ENCODE data around the gene INSL6. TPM values are rescaled to one million over a fixed set of nuclear protein-coding genes. Genes with fewer than 3 reads are reported as not detected.
A peak's percentile ranks its signal among the peaks of the same experiment; 100 is the strongest.

The INSL6 gene
- total RNA-seq: not detected in 2 replicates
- total RNA-seq (2013): not detected
- polyA plus RNA-seq: not detected in 2 replicates
- polyA minus RNA-seq: not detected in 2 replicates

- Mint-ChIP-seq H3K4me1 (peaks cover 2% of the 10 kb centered on the region), H3K27me3 (no peaks in the 10 kb centered on the region), H3K27ac (no peak within 1 kb of the TSS), H3K4me3 (no peak within 1 kb of the TSS), H3K9me3 (ENCODE audit: insufficient read depth) (no peaks in the 10 kb centered on the region)
- no peak within 1 kb of the TSS for H3K4me2 ChIP-seq (replicated peaks; ENCODE audit: low read depth, low read length, poor library complexity, severe bottlenecking)
- TF ChIP-seq EZH2 (IDR thresholded peaks at IDR 0.05; ENCODE audit: borderline replicate concordance, insufficient read depth, low read depth, low read length, poor library complexity, severe bottlenecking) (no peak), CTCF (IDR thresholded peaks at IDR 0.05) (no peak)
- DNase-seq: peak; percentile 6
- WGBS (ENCODE audit: insufficient coverage): 95% methylated on average over 44 of the region's 44 CpGs
- H3K36me3 ChIP-seq (replicated peaks in 1 of 2; ENCODE audit: control extremely low read depth in 1 of 2, control insufficient read depth in 1 of 2, extremely low read depth in 1 of 2, insufficient read depth in 2 of 2, low read length in 1 of 2): no peaks in the 10 kb centered on the region
- H3K27ac ChIP-seq (ENCODE audit: low read length in 2 of 2): no peak within 1 kb of the TSS
- no peak within 1 kb of the TSS for H3K4me3 ChIP-seq (ENCODE audit: control extremely low read depth in 1 of 5, extremely low read depth in 1 of 5, insufficient read depth in 1 of 5, low read depth in 2 of 5, low read length in 4 of 5)
- H3K9me3 ChIP-seq (ENCODE audit: control extremely low read depth in 1 of 3, control insufficient read depth in 2 of 3, insufficient read depth in 1 of 3, low read length in 2 of 3): peaks cover 0 to 2% (median 1%) of the 10 kb centered on the region in 3 donors
- no peaks in the 10 kb centered on the region for H3K27me3 ChIP-seq (replicated peaks in 1 of 4; ENCODE audit: control extremely low read depth in 1 of 4, control insufficient read depth in 3 of 4, insufficient read depth in 4 of 4, low read length in 3 of 4)
- H3K79me2 ChIP-seq (ENCODE audit: control insufficient read depth, insufficient read depth, low read length): no peaks in the 10 kb centered on the region
- peak within 1 kb of the TSS; percentile 13 for H2AFZ ChIP-seq (ENCODE audit: insufficient read depth, low read depth, low read length, poor library complexity, severe bottlenecking)
- ATAC-seq (ENCODE audit: low read depth): no peak
- no peaks in the 10 kb centered on the region for H4K20me1 ChIP-seq (ENCODE audit: control insufficient read depth, insufficient read depth, low read length, poor library complexity, severe bottlenecking)
- ChIA-PET POLR2A (no interaction called here), CTCF (interaction anchor here (1.1 to 5.7 kb wide), 13 partner anchors 10 to 649 kb away, joined by 3 to 107 read pairs (median 7); partner anchors contain the start of genes CD274 and PLGRKT)
- H3K9ac ChIP-seq (ENCODE audit: low read length): no peak within 1 kb of the TSS
- no peaks in the 10 kb centered on the region for H3K4me1 ChIP-seq (ENCODE audit: control insufficient read depth in 2 of 2, insufficient read depth in 2 of 2, low read length in 2 of 2)
- intact Hi-C loops (cut with micrococcal nuclease): loop anchor here (5.0 to 10.0 kb wide), 4 partner anchors 423 to 869 kb away; partner anchors contain the start of gene ERMP1
Measured at GRCh38 chr9:5185220-5185840, at the start of gene INSL6. TSS of gene INSL6 (minus strand) at chr9:5185639. CDS start at chr9:5185602, 37 bp downstream.

- no peak within 1 kb of the TSS for H3K27ac ChIP-seq (ENCODE audit: low read length in 2 of 2)
- H3K79me2 ChIP-seq (ENCODE audit: control insufficient read depth, insufficient read depth, low read length): no peaks in the 10 kb centered on the region
- intact Hi-C loops (cut with micrococcal nuclease): no loop called here
- H3K4me3 ChIP-seq (ENCODE audit: control extremely low read depth in 1 of 5, extremely low read depth in 1 of 5, insufficient read depth in 1 of 5, low read depth in 2 of 5, low read length in 4 of 5): no peak within 1 kb of the TSS
- no peak within 1 kb of the TSS for H3K4me2 ChIP-seq (replicated peaks; ENCODE audit: low read depth, low read length, poor library complexity, severe bottlenecking)
- no peak for TF ChIP-seq EZH2 (IDR thresholded peaks at IDR 0.05; ENCODE audit: borderline replicate concordance, insufficient read depth, low read depth, low read length, poor library complexity, severe bottlenecking)
- H3K9me3 ChIP-seq (ENCODE audit: control extremely low read depth in 1 of 3, control insufficient read depth in 2 of 3, insufficient read depth in 1 of 3, low read length in 2 of 3): no peaks in the 10 kb centered on the region
- no peak within 1 kb of the TSS for H3K9ac ChIP-seq (ENCODE audit: low read length)
- no peaks in the 10 kb centered on the region for H3K4me1 ChIP-seq (ENCODE audit: control insufficient read depth in 2 of 2, insufficient read depth in 2 of 2, low read length in 2 of 2)
- H3K27me3 Mint-ChIP-seq: peaks cover 31% of the 10 kb centered on the region
- WGBS (ENCODE audit: insufficient coverage): 100% methylated on average over 2 of the region's 2 CpGs
- CTCF ChIA-PET: interaction anchor here (0.5 kb wide), 1 partner anchor 166 kb away, joined by 3 read pairs; no protein-coding TSS in a partner anchor
- H3K4me1 Mint-ChIP-seq: no peaks in the 10 kb centered on the region
- no peak within 1 kb of the TSS for H3K27ac Mint-ChIP-seq
- POLR2A ChIA-PET: no interaction called here
- H3K4me3 Mint-ChIP-seq: no peak within 1 kb of the TSS
- no peaks in the 10 kb centered on the region for H3K9me3 Mint-ChIP-seq (ENCODE audit: insufficient read depth)
- ATAC-seq (ENCODE audit: low read depth): no peak
- no peaks in the 10 kb centered on the region for H3K36me3 ChIP-seq (replicated peaks in 1 of 2; ENCODE audit: control extremely low read depth in 1 of 2, control insufficient read depth in 1 of 2, extremely low read depth in 1 of 2, insufficient read depth in 2 of 2, low read length in 1 of 2)
- no peak within 1 kb of the TSS for H2AFZ ChIP-seq (ENCODE audit: insufficient read depth, low read depth, low read length, poor library complexity, severe bottlenecking)
- H3K27me3 ChIP-seq (replicated peaks in 1 of 4; ENCODE audit: control extremely low read depth in 1 of 4, control insufficient read depth in 3 of 4, insufficient read depth in 4 of 4, low read length in 3 of 4): peaks cover 0 to 3% (median 0%) of the 10 kb centered on the region in 4 experiments
- no peaks in the 10 kb centered on the region for H4K20me1 ChIP-seq (ENCODE audit: control insufficient read depth, insufficient read depth, low read length, poor library complexity, severe bottlenecking)
- no peak for DNase-seq
Measured at GRCh38 chr9:5231212-5231611, 45.8 kb upstream of the INSL6 start, which contains the start of gene INSL4. TSS of gene INSL4 (plus strand) at chr9:5231419. CDS start at chr9:5231524, 105 bp downstream.

Measured in B cell (primary cell).